Measurements from ENCODE around the gene OR7C2. TPM values are rescaled to one million over a fixed set of nuclear protein-coding genes. Genes with fewer than 3 reads are reported as not detected.
"Not testable (repeated sequence)": the region's sequence is repeated elsewhere in the genome, so short reads cannot be mapped to it uniquely, and the experiment has no call there.

OR7C2 gene
- polyA plus RNA-seq, 1 donor from 2014 or later = not detected

DNA sequence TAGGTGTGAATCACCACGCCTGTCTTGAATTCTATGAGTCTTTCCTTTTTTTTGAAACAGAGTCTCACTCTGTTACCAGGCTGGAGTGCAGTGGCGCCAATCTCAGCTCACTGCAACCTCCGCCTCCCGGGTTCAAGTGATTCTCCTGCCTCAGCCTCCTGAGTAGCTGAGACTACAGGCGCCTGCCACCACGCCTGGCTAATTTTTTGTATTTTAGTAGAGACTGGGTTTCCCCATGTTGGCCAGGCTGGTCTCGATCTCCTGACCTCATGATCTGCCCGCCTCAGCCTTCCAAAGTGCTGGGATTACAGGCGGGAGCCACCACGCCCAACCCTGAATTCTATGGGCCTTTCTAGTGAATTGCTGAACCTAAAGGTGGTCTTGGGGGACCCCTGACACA lies 8.1 kb downstream of the OR7C2 start:
- H3F3A ChIP-seq (ENCODE audit: insufficient read depth, low read length, poor library complexity, severe bottlenecking) = not testable (repeated sequence)

GRCh38 chr19:14949876-14950275 lies 8.6 kb downstream of the OR7C2 start:
- Histone ChIP-seq H3K27me3 (ENCODE audit: insufficient read depth, low read depth, low read length) (no peaks in the 10 kb centered on the region), H3K4me3 (ENCODE audit: low read length) (no peak overlapping the region), H3K9me2 (ENCODE audit: insufficient read depth, low read length) (no peaks in the 10 kb centered on the region), H3K4me2 (ENCODE audit: low read length) (no peak overlapping the region), H3K36me3 (ENCODE audit: insufficient read depth, low read length) (no peaks in the 10 kb centered on the region), H3F3A (ENCODE audit: insufficient read depth, low read length, poor library complexity, severe bottlenecking) (no peaks in the 10 kb centered on the region), H3K79me2 (replicated peaks; ENCODE audit: insufficient read depth, low read length) (no peaks in the 10 kb centered on the region), H2AFZ (ENCODE audit: low read depth, low read length) (no peak overlapping the region), H4K20me1 (ENCODE audit: insufficient read depth) (no peaks in the 10 kb centered on the region), H3K9ac (ENCODE audit: low read length) (no peak overlapping the region), H3K27ac (ENCODE audit: low read length) (no peak overlapping the region), H3K9me3 (ENCODE audit: low read length) (no peaks in the 10 kb centered on the region)
- TF ChIP-seq POLR2AphosphoS5 (IDR thresholded peaks at IDR 0.05) (no peak), EP300 (conservative IDR thresholded peaks at IDR 0.05; ENCODE audit: poor library complexity, severe bottlenecking) (no peak)

More for the DNA sequence above, 8.1 kb downstream of the OR7C2 start:
- H3K79me2 ChIP-seq (replicated peaks; ENCODE audit: insufficient read depth, low read length); H3K4me3 ChIP-seq (ENCODE audit: low read length); H3K9ac ChIP-seq (ENCODE audit: low read length); H3K4me2 ChIP-seq (ENCODE audit: low read length); H3K27me3 ChIP-seq (ENCODE audit: insufficient read depth, low read depth, low read length); H3K9me3 ChIP-seq (ENCODE audit: low read length); H3K27ac ChIP-seq (ENCODE audit: low read length); H4K20me1 ChIP-seq (ENCODE audit: insufficient read depth); H3K36me3 ChIP-seq (ENCODE audit: insufficient read depth, low read length); H2AFZ ChIP-seq (ENCODE audit: low read depth, low read length); H3K9me2 ChIP-seq (ENCODE audit: insufficient read depth, low read length): not testable (repeated sequence)

- H3K9me2 ChIP-seq (ENCODE audit: insufficient read depth, low read length) = no peaks in the 10 kb centered on the region
- H3K4me3 ChIP-seq (ENCODE audit: low read length) = no peak overlapping the region
- no peaks in the 10 kb centered on the region for H3K9me3 ChIP-seq (ENCODE audit: low read length)
- H3K36me3 ChIP-seq (ENCODE audit: insufficient read depth, low read length) = no peaks in the 10 kb centered on the region
- no peaks in the 10 kb centered on the region for H3K27me3 ChIP-seq (ENCODE audit: insufficient read depth, low read depth, low read length)
- H3K9ac ChIP-seq (ENCODE audit: low read length) = no peak overlapping the region
- H3K4me2 ChIP-seq (ENCODE audit: low read length) = no peak overlapping the region
- TF ChIP-seq MXI1 (conservative IDR thresholded peaks at IDR 0.05; ENCODE audit: poor library complexity, severe bottlenecking) = no peak
- TF ChIP-seq POLR2AphosphoS5 (IDR thresholded peaks at IDR 0.05) = no peak
- TF ChIP-seq CTCF (IDR thresholded peaks at IDR 0.05; ENCODE audit: poor library complexity, severe bottlenecking) = no peak
- no peak for TF ChIP-seq SMC3 (conservative IDR thresholded peaks at IDR 0.05; ENCODE audit: poor library complexity)
- TF ChIP-seq, protein P1, sequence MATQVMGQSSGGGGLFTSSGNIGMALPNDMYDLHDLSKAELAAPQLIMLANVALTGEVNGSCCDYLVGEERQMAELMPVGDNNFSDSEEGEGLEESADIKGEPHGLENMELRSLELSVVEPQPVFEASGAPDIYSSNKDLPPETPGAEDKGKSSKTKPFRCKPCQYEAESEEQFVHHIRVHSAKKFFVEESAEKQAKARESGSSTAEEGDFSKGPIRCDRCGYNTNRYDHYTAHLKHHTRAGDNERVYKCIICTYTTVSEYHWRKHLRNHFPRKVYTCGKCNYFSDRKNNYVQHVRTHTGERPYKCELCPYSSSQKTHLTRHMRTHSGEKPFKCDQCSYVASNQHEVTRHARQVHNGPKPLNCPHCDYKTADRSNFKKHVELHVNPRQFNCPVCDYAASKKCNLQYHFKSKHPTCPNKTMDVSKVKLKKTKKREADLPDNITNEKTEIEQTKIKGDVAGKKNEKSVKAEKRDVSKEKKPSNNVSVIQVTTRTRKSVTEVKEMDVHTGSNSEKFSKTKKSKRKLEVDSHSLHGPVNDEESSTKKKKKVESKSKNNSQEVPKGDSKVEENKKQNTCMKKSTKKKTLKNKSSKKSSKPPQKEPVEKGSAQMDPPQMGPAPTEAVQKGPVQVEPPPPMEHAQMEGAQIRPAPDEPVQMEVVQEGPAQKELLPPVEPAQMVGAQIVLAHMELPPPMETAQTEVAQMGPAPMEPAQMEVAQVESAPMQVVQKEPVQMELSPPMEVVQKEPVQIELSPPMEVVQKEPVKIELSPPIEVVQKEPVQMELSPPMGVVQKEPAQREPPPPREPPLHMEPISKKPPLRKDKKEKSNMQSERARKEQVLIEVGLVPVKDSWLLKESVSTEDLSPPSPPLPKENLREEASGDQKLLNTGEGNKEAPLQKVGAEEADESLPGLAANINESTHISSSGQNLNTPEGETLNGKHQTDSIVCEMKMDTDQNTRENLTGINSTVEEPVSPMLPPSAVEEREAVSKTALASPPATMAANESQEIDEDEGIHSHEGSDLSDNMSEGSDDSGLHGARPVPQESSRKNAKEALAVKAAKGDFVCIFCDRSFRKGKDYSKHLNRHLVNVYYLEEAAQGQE (IDR thresholded peaks at IDR 0.05; ENCODE audit: borderline replicate concordance) = no peak
- TF ChIP-seq EP300 (conservative IDR thresholded peaks at IDR 0.05; ENCODE audit: poor library complexity, severe bottlenecking) = no peak
- TF ChIP-seq RAD21 (conservative IDR thresholded peaks at IDR 0.05) = no peak
- TF ChIP-seq TAF1 (IDR thresholded peaks at IDR 0.05; ENCODE audit: low read depth) = no peak
- no peak for TF ChIP-seq EZH2 (IDR thresholded peaks at IDR 0.05; ENCODE audit: borderline replicate concordance, insufficient read depth, low read length, poor library complexity, severe bottlenecking)
- no peak overlapping the region for H3K27ac ChIP-seq (ENCODE audit: low read length)
- H4K20me1 ChIP-seq (ENCODE audit: insufficient read depth) = no peaks in the 10 kb centered on the region
- H2AFZ ChIP-seq (ENCODE audit: low read depth, low read length) = no peak overlapping the region
- H3F3A ChIP-seq (ENCODE audit: insufficient read depth, low read length, poor library complexity, severe bottlenecking) = no peaks in the 10 kb centered on the region
- H3K79me2 ChIP-seq (replicated peaks; ENCODE audit: insufficient read depth, low read length) = no peaks in the 10 kb centered on the region
Measured at GRCh38 chr19:14950421-14950820, 9.1 kb downstream of the OR7C2 start.

All from neural cell (in vitro differentiated cells).